ENCODE results near the gene SF3B2. TPM values are rescaled to one million over a fixed set of nuclear protein-coding genes. Genes with fewer than 3 reads are reported as not detected.

SF3B2 gene
- total and polyA plus RNA-seq, 2 donors (not counting 3 experiments of a cell fraction or from before 2014, with no cell fraction given) = 99.4 to 196 TPM

DNA sequence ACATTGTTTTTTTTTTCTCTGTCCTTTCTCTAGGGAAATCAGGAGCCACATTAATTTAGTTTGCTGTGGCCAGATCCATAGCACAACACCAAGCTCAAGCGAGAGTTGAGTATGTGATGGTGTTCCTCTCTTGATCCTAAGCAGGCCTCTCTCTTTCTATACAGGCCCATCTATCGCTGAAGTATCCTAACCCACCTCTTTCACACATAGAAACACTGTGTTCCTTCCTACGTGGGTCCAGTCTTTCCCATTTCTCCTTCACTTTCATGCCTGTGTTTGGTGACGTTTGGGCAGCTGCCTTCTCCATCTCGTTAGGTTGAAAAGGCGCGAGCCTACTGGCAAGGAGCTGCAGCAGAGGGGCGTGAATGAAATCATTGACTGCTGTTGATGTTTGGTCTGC lies 20.4 kb downstream of the SF3B2 start:
- Histone ChIP-seq H3K9me3 (replicated peaks; ENCODE audit: control insufficient read depth, insufficient read depth, low read length) (no peaks in the 10 kb centered on the region), H3K4me1 (ENCODE audit: control insufficient read depth, extremely low read depth, insufficient read depth, low read length) (peaks cover 21% of the 10 kb centered on the region), H3K27ac (ENCODE audit: insufficient read depth, low read depth, low read length) (no peak overlapping the region), H3K9me1 (replicated peaks; ENCODE audit: control insufficient read depth, extremely low read depth, insufficient read depth, low read length) (no peaks in the 10 kb centered on the region), H2AFZ (ENCODE audit: low read depth, low read length) (no peak overlapping the region), H3K27me3 (ENCODE audit: control insufficient read depth in 2 of 2, insufficient read depth in 2 of 2, low read length in 2 of 2) (no peaks in the 10 kb centered on the region), H3K79me2 (ENCODE audit: control insufficient read depth, insufficient read depth, low read length) (peaks cover 35% of the 10 kb centered on the region), H3K9ac (replicated peaks; ENCODE audit: extremely low read depth, insufficient read depth, low read length) (no peak overlapping the region), H3K36me3 (ENCODE audit: control insufficient read depth in 2 of 2, extremely low read depth in 1 of 2, insufficient read depth in 2 of 2, low read length in 2 of 2) (peaks cover 13 to 14% of the 10 kb centered on the region in 2 experiments), H3K4me2 (ENCODE audit: insufficient read depth, low read length) (no peak overlapping the region), H4K20me1 (replicated peaks; ENCODE audit: control insufficient read depth, extremely low read depth, insufficient read depth, low read length) (peaks cover 2% of the 10 kb centered on the region), H3K4me3 (replicated peaks in 1 of 3; ENCODE audit: insufficient read depth in 1 of 3, low read depth in 1 of 3, low read length in 3 of 3) (no peak overlapping the region)
- DNase-seq (ENCODE audit: low read depth, low spot score) = no peak
- no peak for FAIRE-seq
- TF ChIP-seq JUN (IDR thresholded peaks at IDR 0.05; ENCODE audit: borderline replicate concordance, insufficient read depth, insufficient read length, low read depth) = no peak
- TF ChIP-seq, protein P1, sequence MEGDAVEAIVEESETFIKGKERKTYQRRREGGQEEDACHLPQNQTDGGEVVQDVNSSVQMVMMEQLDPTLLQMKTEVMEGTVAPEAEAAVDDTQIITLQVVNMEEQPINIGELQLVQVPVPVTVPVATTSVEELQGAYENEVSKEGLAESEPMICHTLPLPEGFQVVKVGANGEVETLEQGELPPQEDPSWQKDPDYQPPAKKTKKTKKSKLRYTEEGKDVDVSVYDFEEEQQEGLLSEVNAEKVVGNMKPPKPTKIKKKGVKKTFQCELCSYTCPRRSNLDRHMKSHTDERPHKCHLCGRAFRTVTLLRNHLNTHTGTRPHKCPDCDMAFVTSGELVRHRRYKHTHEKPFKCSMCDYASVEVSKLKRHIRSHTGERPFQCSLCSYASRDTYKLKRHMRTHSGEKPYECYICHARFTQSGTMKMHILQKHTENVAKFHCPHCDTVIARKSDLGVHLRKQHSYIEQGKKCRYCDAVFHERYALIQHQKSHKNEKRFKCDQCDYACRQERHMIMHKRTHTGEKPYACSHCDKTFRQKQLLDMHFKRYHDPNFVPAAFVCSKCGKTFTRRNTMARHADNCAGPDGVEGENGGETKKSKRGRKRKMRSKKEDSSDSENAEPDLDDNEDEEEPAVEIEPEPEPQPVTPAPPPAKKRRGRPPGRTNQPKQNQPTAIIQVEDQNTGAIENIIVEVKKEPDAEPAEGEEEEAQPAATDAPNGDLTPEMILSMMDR (IDR thresholded peaks at IDR 0.05; ENCODE audit: extremely low read depth in 1 of 2, insufficient read depth in 1 of 2, low read depth in 1 of 2, low read length in 2 of 2) = no peak
- TF ChIP-seq MAX (IDR thresholded peaks at IDR 0.05; ENCODE audit: insufficient read depth, insufficient read length) = no peak
- TF ChIP-seq FOS (IDR thresholded peaks at IDR 0.05; ENCODE audit: borderline replicate concordance, insufficient read depth, low read length) = no peak
- no peak for TF ChIP-seq GATA2 (IDR thresholded peaks at IDR 0.05; ENCODE audit: insufficient read depth, insufficient read length, low read depth, low read length)
- no peak for TF ChIP-seq POLR2A (IDR thresholded peaks at IDR 0.05; ENCODE audit: low read depth, low read length)
- TF ChIP-seq MYC (IDR thresholded peaks at IDR 0.05; ENCODE audit: low read depth, low read length) = no peak
- no peak for TF ChIP-seq EZH2 (IDR thresholded peaks at IDR 0.05; ENCODE audit: borderline replicate concordance, low read depth, low read length, severe bottlenecking)
- no peak for TF ChIP-seq POLR2AphosphoS5 (IDR thresholded peaks at IDR 0.05; ENCODE audit: insufficient read depth, low read depth, low read length)
- no TSS peak for BruUV-seq (replicated peaks)
- intact Hi-C loops (cut with micrococcal nuclease) (loop anchor here (5.0 kb wide), 1 partner anchor 40 kb away; no protein-coding TSS in a partner anchor), dilution Hi-C loops (cut with MboI; ENCODE audit: extremely low pct_ligation_motif_present, low sequenced_read_pairs) (no loop called here)
- ChIA-PET POLR2A (no interaction called here), CTCF (no interaction called here)

Measured in endothelial cell of umbilical vein (primary cell).